ENCODE data around the gene ZNF415.

DNA sequence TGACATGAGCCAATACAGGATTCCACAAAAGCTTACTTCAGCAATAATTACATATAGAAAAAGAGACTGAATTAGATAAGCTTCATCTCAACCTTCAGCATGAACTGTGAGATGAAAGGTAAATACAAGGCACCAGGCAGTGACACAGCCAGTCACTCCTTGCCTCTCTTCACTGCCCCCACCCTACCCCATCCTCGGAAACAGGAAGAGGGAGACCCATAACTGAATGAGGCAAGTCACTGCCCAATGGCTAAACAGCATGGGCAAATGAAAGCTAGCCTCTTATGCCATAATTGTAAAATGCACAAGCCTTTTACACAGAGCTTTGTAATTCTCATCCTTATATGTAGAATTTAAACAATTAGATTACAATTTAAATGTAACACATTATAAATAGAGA, 31.2 kb downstream of the ZNF415 start:
- TF ChIP-seq, protein P1, sequence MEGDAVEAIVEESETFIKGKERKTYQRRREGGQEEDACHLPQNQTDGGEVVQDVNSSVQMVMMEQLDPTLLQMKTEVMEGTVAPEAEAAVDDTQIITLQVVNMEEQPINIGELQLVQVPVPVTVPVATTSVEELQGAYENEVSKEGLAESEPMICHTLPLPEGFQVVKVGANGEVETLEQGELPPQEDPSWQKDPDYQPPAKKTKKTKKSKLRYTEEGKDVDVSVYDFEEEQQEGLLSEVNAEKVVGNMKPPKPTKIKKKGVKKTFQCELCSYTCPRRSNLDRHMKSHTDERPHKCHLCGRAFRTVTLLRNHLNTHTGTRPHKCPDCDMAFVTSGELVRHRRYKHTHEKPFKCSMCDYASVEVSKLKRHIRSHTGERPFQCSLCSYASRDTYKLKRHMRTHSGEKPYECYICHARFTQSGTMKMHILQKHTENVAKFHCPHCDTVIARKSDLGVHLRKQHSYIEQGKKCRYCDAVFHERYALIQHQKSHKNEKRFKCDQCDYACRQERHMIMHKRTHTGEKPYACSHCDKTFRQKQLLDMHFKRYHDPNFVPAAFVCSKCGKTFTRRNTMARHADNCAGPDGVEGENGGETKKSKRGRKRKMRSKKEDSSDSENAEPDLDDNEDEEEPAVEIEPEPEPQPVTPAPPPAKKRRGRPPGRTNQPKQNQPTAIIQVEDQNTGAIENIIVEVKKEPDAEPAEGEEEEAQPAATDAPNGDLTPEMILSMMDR (optimal IDR thresholded peaks at IDR 0.05 in 1 of 3, IDR thresholded peaks at IDR 0.05 in 1 of 3, conservative IDR thresholded peaks at IDR 0.05 in 1 of 3; ENCODE audit: extremely low read depth in 1 of 3, insufficient read depth in 2 of 3, low read length in 3 of 3): no peak
- TF ChIP-seq EZH2 (IDR thresholded peaks at IDR 0.05; ENCODE audit: low read length): no peak
